Measurements from ENCODE around the gene HOXB2. TPM values are rescaled to one million over a fixed set of nuclear protein-coding genes. Genes with fewer than 3 reads are reported as not detected.

Gene HOXB2
- total RNA-seq, 1 donor, result 7.6 TPM

DNA sequence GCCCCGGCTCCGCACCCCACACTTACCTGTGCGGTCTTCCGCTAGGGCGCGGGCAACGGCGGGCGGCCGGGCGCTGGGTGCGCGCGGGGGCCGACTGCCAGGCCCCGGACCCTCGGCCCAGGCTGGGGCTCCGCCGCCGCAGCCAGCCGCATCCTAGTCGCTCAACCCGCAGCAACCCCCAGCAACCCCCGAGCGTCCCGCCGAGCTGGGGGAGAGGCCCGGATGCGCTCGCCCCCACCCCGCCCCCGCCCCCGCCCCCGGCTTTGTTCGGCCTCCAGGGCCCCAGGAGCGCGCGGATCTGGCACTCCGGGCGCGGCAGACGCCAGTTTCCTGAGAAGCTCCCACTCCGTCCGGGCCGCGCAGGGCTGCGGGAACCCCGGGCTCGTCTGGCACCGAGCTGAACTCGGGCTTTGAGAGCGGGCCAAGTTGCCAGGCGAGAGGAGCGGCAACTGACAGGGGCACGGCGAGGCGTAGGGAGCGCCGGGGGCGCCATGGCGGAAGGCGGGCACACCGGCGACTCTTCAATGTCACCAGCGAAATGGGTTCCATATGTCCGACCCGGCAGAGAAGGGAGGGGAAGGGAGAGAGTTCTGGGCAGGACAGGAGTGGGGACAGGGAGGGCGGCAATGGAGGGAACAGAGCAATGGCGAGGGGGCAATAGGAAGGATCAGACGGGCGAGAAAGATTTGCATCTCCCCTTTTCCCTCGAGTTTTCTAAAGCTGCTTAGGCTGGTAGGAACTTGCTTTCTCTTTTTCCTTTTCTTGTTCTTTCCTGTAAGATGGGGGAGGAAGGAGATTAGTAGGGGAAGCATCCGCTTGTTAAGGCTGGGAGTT, 19.5 kb upstream of the HOXB2 start:
- no peaks in the 10 kb centered on the region for H3K4me1 ChIP-seq (ENCODE audit: insufficient read depth, low read length)
- H3K27me3 ChIP-seq (ENCODE audit: insufficient read depth, low read length), result peaks cover 44% of the 10 kb centered on the region
- H3K9me3 ChIP-seq (ENCODE audit: low read depth, low read length), result no peaks in the 10 kb centered on the region
- no peak overlapping the region for H3K4me3 ChIP-seq (ENCODE audit: low read length)

DNA sequence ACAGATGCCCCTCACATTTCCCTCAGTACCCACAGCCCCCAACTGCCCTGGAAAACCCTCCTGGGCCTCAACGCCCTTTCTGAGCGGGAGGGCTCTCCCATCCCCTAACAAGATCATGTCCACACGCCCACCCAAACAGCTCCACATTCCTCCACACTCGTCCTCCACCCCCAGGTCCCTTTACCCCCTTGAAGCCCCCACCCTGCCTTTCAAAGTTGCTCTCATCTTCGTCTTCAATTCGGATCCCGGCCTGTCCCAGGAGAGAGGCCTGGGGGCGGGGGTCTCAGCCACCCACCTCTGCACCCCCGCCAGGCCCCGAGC, 18.9 kb upstream of the HOXB2 start:
- Histone ChIP-seq H3K4me3 (ENCODE audit: low read length) (no peak overlapping the region), H3K4me1 (ENCODE audit: insufficient read depth, low read length) (no peaks in the 10 kb centered on the region), H3K27me3 (ENCODE audit: insufficient read depth, low read length) (peaks cover 39% of the 10 kb centered on the region), H3K9me3 (ENCODE audit: low read depth, low read length) (no peaks in the 10 kb centered on the region)

DNA sequence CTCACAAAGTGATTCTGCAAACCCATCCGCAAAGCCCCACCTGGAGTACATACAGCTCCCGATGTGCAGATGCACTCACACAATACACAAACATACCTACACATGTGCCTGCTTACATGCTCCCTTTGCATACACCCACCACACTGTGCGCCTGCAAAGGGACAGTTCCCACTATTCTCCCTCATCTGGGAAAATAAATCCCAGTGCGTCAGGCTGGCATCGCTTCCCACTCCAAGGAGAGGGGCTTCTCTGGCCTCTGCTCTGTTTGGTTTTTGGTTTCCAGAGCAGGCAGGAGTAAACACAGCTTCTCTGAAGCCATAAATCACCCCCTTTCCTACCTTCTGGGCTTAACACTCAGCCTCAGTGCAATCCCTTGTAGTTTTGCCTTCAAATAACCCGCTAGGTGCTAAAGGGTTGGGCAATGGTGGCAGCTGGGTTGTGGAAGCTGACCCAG, 18.5 kb upstream of the HOXB2 start:
- Histone ChIP-seq H3K4me3 (ENCODE audit: low read length) (no peak overlapping the region), H3K9me3 (ENCODE audit: low read depth, low read length) (no peaks in the 10 kb centered on the region), H3K4me1 (ENCODE audit: insufficient read depth, low read length) (no peaks in the 10 kb centered on the region), H3K27me3 (ENCODE audit: insufficient read depth, low read length) (peaks cover 35% of the 10 kb centered on the region)

DNA sequence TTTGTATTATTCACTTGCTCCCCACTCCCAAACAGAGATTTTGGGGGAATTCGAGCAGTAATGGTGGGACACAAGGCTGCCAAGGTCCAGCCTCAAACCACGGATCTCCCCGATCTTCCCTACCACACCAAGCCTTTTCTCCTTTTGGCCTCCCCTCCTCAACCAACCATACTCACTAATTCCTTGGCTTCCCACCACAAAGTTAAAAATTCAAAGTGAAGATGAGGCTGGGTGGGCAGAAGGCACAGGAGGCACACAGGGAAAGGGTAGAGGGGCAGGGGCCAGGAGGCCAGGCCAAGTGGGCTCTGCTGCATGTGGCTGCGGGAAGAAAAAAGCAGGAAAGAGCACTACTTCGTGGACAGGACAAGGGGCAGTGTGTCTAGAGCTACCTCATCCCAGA, 18.0 kb upstream of the HOXB2 start:
- Histone ChIP-seq H3K27me3 (ENCODE audit: insufficient read depth, low read length) (peaks cover 30% of the 10 kb centered on the region), H3K9me3 (ENCODE audit: low read depth, low read length) (no peaks in the 10 kb centered on the region), H3K4me1 (ENCODE audit: insufficient read depth, low read length) (no peaks in the 10 kb centered on the region), H3K4me3 (ENCODE audit: low read length) (no peak overlapping the region)

DNA sequence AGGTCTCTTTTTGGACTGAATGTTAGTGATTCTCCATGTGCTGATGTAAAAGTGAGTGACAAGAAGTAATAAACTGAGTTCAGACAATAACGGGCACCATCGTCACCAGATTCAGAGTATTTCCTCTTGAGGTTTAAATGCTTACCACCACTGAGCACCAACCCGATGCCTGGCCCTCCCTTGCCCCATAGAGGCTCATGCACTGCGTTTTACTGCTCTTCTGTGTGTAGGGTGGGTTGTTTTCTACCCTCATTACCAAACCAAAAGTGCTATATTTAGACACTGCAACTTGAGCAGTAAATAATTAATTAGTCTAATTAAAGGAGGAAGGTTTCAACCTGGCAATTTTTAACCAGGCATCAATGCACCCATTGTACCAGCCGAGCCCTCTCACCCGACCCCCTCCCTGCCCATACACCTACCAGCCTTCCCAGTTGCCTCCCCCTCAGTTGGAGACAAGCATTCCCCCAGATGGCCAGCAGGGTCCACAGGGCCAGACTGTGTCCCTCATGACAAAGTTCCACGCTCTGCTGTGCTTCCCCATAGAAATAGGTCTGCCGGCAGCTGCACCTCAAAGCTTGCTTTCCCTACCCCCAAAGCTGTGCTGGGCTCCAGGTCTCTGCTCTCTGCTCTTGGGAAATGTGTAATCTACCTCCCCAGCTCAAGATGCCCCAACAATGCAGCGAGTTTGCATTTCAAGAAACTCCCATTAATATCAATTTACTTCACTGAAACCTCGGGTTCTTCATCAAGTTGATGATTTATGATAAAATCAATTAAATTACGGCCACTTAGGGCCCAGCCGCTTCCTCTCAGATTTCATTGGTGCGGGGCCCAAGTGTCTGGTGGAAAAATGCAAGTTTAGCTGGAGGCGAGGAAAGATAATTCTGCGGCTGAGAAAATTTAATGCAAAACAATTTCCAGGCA, 17.2 kb upstream of the HOXB2 start:
- Histone ChIP-seq H3K4me1 (ENCODE audit: insufficient read depth, low read length) (no peaks in the 10 kb centered on the region), H3K27me3 (ENCODE audit: insufficient read depth, low read length) (peaks cover 26% of the 10 kb centered on the region), H3K4me3 (ENCODE audit: low read length) (no peak overlapping the region), H3K9me3 (ENCODE audit: low read depth, low read length) (no peaks in the 10 kb centered on the region)

DNA sequence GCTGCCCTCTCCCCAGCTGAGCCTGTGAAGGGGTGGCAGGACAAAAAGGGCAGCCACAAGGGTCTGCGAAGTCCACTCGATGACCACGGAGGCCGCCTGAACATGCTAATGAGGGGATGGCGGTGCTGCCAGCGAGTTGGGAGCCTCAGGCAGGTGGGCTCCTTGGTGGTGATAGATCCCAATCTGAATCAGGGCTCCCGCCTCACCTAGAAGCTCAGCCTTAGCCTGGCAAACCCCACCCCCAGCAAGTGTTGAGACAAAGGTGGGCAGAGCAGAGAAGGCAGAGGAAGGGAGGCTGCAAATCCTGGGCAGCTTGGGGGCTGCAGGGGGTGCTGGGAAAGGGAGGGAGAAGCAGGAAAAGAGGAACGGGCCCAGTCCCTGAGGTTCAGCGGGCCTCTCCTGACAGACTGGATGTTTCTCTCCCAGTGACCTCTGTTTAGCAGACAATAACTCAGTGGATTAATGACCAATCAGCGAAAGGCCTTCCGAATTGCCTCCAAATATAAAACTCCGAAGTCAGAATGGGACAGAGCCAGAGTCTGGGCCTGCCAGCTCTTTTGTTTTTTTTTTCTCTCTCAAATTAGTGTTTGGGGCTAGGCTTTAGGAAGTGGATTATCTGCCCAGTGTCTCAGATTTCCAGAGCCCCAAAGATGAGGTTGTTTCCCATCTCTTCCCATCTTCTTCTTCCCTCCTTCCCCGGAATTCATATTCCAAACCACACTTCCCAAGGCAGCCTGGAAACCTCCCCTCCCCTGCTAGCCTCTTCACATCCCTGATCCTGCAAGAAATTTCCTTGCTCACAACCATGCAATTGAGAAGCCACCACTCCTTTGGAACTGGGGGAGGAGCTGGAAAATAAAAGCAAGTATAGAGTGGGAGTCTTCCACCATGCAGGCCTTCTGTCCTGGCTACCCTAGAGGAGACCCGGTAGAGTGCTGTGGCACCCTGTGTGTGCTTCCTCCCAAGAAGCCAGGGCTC, 15.2 kb upstream of the HOXB2 start:
- H3K4me3 ChIP-seq (ENCODE audit: low read length), result no peak overlapping the region
- peaks cover 28% of the 10 kb centered on the region for H3K27me3 ChIP-seq (ENCODE audit: insufficient read depth, low read length)
- H3K4me1 ChIP-seq (ENCODE audit: insufficient read depth, low read length), result no peaks in the 10 kb centered on the region
- H3K9me3 ChIP-seq (ENCODE audit: low read depth, low read length), result no peaks in the 10 kb centered on the region

DNA sequence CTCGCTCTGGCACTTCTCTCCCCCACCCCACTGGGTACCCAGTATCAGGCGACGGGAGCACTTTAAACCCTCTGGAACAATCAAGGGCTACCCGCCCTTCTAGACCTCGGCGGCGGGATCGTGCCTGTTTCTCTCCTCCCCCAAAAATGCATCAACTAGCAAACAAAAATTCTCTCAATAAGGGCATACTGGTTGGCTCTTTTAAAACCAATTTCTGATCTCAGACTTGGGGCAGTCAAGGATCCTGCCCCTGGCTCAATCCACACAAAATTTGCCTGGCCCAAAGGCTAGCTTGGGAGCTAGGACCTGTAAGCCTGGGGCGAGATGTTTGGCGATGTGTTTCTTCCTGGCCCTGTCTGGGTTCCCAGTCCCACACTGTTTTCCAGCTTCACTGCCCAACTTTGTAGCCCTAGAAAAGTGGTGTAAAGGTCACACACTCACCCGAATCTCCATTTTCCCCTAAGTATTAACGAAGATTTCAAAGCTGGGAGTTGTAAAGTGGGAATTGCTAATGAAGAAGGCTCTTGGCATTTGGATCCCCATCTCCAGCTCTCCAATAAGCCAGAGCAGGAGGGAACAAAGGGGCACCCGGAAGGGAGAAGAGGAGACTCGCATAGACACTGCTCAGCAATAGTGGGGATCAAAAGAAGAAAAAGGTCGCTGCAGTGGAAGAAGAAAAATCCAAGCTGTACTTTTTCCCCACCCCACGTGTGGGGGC, 14.4 kb upstream of the HOXB2 start:
- Histone ChIP-seq H3K4me1 (ENCODE audit: insufficient read depth, low read length) (no peaks in the 10 kb centered on the region), H3K9me3 (ENCODE audit: low read depth, low read length) (no peaks in the 10 kb centered on the region), H3K4me3 (ENCODE audit: low read length) (no peak overlapping the region), H3K27me3 (ENCODE audit: insufficient read depth, low read length) (peaks cover 28% of the 10 kb centered on the region)

DNA sequence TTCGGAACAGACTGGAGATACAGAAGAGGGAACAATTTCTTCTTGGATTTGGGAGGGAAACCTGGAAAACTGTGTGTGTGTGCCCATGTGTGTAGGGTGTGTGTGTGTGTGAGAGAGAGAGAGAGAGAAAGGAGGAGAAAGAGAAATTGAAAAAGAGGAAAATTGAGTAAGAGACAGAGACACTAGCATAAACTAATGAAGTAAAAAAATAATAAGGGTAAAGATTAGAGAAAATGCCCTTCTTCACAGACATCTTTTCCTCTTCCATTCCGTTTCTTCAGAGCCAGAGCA, 13.9 kb upstream of the HOXB2 start:
- Histone ChIP-seq H3K9me3 (ENCODE audit: low read depth, low read length) (no peaks in the 10 kb centered on the region), H3K4me3 (ENCODE audit: low read length) (no peak overlapping the region), H3K4me1 (ENCODE audit: insufficient read depth, low read length) (no peaks in the 10 kb centered on the region), H3K27me3 (ENCODE audit: insufficient read depth, low read length) (peaks cover 28% of the 10 kb centered on the region)

DNA sequence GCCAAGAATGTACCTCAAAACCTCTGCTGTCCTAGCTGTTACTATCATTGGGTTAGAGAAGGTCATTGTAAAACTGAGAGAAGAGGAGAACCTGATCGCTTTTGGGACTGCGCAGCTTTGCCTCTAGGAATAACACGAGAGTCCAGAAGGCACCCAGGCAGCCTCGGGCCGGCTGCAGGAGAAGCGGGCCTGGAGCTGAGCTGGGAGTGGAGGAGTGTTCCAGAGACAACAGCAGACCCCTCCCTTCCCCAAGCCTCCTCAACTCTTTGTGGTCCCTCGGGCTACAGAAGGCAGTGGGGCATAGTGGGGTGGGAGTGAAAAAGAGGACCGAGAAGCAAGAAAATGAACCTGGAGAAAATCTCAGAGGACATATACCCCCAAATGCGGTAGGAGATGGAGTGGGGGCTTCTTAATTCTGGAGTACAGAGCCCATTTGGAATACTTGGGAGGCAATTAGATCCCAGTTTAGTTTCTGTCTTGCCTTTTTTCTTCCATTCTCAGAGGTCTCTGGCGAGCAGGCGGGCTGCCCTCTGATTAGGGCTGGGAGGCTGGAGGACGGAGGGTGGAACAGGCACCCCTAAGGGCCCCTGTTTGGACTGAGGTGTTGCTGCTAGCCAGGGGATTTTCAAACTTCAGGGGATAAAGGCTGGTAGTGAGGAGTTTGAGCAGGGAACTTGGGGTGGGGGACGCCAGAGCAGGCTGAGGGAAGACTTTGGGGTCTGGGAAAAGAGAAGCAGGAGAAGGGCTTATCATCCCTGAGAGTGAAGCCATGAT, 13.3 kb upstream of the HOXB2 start:
- Histone ChIP-seq H3K4me1 (ENCODE audit: insufficient read depth, low read length) (no peaks in the 10 kb centered on the region), H3K4me3 (ENCODE audit: low read length) (no peak overlapping the region), H3K9me3 (ENCODE audit: low read depth, low read length) (no peaks in the 10 kb centered on the region), H3K27me3 (ENCODE audit: insufficient read depth, low read length) (peaks cover 26% of the 10 kb centered on the region)

DNA sequence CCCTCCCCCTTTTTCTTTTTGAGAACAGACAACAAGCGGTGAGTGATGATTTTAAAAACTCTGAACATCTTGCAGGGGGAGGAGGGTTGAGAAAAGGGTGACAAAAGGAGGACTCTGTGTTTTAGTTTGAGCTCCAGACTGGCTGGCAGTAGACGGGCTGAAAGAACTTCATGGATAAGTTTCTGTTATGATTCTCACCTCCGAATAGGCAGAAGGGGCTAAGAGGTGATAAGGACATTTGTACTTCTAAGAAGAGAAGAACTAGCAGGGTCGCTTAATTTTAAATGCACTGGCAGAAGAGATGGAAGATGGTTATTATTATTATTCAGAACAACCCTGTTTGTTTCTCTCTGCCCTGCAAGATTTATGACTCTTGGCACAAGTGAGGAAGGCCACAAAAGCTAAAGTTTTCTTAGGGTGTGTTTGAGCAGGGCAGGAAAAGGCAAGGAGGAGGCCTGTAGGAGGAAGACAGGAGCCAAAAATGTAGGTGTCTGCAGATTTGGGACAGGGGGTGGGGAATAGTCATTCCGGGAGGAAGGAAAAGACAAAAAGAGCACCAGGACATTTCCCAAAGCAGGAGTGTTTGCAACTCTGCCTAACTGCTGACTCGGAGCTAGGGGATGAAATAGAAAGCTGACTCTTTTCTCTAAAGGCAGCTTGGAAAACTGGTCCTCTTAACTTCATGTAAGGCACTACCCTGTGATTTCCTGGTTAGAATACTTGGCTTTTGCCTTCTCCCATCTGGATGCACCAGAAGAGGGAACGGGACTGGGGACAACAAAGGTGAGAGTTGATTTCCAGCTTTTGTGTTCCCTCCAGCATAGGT, 11.9 kb upstream of the HOXB2 start:
- Histone ChIP-seq H3K9me3 (ENCODE audit: low read depth, low read length) (no peaks in the 10 kb centered on the region), H3K4me1 (ENCODE audit: insufficient read depth, low read length) (no peaks in the 10 kb centered on the region), H3K4me3 (ENCODE audit: low read length) (no peak overlapping the region), H3K27me3 (ENCODE audit: insufficient read depth, low read length) (peaks cover 23% of the 10 kb centered on the region)

DNA sequence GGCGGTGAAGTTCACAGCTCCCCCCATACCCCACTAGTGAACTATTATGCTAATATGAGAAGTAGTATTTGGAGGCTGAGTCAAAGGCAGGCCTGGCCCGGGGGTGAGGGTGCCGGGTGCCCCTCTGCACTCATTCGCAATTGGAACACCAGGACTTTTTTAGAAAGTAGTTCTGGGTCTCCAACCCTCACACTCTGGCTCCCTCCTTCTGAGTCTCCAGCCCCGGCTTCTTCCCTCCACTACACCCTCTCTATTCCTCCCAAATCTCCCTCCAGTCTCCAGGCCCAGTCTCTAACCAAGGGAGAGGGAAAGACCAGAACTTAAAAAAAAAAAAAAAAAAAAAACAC, 11.3 kb upstream of the HOXB2 start:
- Histone ChIP-seq H3K27me3 (ENCODE audit: insufficient read depth, low read length) (peaks cover 23% of the 10 kb centered on the region), H3K4me3 (ENCODE audit: low read length) (no peak overlapping the region), H3K9me3 (ENCODE audit: low read depth, low read length) (no peaks in the 10 kb centered on the region), H3K4me1 (ENCODE audit: insufficient read depth, low read length) (no peaks in the 10 kb centered on the region)

DNA sequence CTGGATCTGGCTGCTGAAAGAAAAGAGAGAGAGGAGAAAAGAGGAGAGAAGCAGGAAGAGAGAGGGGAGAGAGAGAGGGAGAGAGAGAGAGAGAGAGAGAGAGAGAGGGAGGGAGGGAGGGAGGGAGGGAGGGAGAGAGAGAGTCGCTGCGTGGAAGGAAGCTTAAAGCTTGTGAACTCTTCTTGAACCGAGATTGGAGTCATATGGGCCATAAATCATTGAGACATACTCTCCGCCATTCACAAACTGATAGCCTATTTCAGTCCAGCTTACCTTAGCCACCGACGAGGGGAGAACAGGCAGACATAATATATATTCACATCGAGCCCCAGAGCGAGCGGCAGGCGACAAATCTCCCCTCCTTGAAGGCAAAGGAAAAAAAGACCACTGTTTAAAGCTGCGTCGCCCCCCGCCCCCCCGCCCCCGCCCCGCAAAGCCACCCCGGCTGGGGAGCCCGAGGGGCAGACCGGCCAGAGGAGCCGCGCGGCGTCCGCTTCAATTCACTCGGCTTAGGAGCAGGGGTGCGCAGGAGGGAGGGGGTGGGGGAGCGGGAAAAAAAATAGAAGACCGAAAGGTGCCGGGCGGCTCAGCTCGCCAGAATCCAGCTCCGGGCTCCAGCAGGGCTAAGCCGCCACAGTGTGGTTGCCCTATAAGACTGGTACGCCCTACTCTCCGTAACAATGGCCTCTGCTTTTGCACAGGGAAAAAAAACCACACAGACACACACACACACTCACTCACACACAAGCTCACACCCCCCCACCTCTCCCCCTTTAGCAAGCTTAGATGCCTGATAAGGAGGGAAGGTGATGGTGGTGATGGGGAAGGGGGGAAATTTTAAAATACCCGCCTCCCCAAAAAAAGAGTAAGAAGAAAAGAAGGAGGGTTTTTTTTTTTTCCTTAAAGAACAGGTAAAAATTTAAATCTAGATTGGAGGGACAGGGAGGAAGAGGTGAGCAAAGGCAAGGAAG, 10.6 kb upstream of the HOXB2 start:
- no peak overlapping the region for H3K4me3 ChIP-seq (ENCODE audit: low read length)

More for the DNA sequence above, 10.6 kb upstream of the HOXB2 start:
- Histone ChIP-seq H3K4me1 (ENCODE audit: insufficient read depth, low read length) (no peaks in the 10 kb centered on the region), H3K27me3 (ENCODE audit: insufficient read depth, low read length) (peaks cover 23% of the 10 kb centered on the region), H3K9me3 (ENCODE audit: low read depth, low read length) (no peaks in the 10 kb centered on the region)
